Stimulated activated naive CD8-positive, alpha-beta T cell treated with anti-CD3 and anti-CD28 coated beads, Interleukin-15, Interleukin-2, amounts not matched to agents 100 ng/mL and 50 ng/mL, for 24 hours (primary cell): ENCODE measurements around the gene CPEB4.

Source experiments
- H3K27ac Mint-ChIP-seq: one replicate; pipeline ENCODE4 v1.8.0; 2021; ENCODE audit warnings: mild to moderate bottlenecking, mixed read lengths
- H3K27me3 Mint-ChIP-seq: one replicate; pipeline ENCODE4 v1.8.0; 2021; ENCODE audit warnings: mixed read lengths
- H3K36me3 Mint-ChIP-seq: one replicate; pipeline ENCODE4 v1.8.0; 2021; ENCODE audit warnings: low read depth, mixed read lengths
- H3K4me1 Mint-ChIP-seq: one replicate; pipeline ENCODE4 v1.8.0; 2021; ENCODE audit warnings: low read depth, mixed read lengths
- H3K4me3 Mint-ChIP-seq: one replicate; pipeline ENCODE4 v1.8.0; 2021; ENCODE audit warnings: mild to moderate bottlenecking, mixed read lengths
- H3K9me3 Mint-ChIP-seq: one replicate; pipeline ENCODE4 v1.8.0; 2021; ENCODE audit warnings: mixed read lengths

Gene CPEB4

GRCh38 chr5:173855162-173855994 is 32.8 kb upstream of the CPEB4 start:
- H3K4me3 Mint-ChIP-seq = no peak overlapping the region
- H3K9me3 Mint-ChIP-seq = no peaks in the 10 kb centered on the region
- no peaks in the 10 kb centered on the region for H3K36me3 Mint-ChIP-seq
- H3K4me1 Mint-ChIP-seq = peaks cover 17% of the 10 kb centered on the region
- no peak overlapping the region for H3K27ac Mint-ChIP-seq
- peaks cover 6% of the 10 kb centered on the region for H3K27me3 Mint-ChIP-seq

DNA sequence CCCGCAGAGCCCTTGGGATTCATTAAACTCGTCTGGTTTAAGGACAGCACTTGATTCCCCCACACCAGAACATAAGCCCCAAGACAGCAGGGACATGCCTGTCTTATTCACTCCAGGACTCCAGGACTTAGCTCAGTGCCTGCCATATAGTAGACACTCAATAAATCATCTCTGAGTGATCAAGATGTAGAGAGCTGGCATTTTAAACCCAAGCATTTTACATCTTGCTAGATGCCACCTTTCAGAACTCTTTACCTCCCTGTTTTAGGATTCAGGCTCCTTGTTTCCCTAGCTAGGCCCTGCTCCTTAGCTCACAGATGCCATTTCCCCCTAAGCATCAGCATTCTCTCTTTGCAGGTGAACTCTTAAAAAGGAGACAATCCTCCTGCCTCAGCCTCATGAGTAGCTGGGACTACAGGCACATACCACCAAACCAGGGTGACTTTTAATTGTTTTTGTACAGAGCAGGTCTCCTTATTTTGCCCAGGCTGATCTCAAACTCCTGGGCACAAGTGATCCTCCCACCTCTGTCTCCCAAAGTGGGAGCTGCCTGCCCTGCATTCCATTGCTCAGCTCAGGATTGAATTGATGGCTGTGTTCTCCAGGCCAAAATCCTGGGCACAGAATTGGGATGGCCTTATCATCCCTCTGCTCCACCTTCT is 32.0 kb upstream of the CPEB4 start:
- Mint-ChIP-seq H3K36me3 (no peaks in the 10 kb centered on the region), H3K9me3 (no peaks in the 10 kb centered on the region), H3K27ac (no peak overlapping the region), H3K4me1 (peaks cover 17% of the 10 kb centered on the region), H3K27me3 (peaks cover 6% of the 10 kb centered on the region), H3K4me3 (no peak overlapping the region)

DNA sequence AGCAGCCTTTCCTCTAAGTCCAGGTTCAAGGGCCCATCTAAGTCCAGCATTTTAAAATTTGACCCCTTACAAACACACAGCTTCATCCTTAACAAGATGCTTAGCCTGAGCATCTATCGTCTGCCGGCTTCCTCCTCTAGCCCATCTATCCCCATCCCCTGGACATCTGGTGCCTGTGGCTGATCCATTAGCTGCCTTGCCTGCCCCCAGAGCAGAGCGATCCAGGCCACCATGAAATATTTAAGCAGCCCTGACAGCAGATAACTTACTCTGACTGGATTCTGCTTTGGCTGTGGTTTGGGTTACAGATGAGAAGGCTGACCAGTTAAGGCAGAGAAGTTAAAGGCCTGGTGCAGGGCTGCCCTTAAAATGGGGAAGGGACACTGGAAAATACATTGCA is 30.9 kb upstream of the CPEB4 start:
- Mint-ChIP-seq H3K36me3 (no peaks in the 10 kb centered on the region), H3K4me3 (no peak overlapping the region), H3K27ac (no peak overlapping the region), H3K27me3 (peaks cover 6% of the 10 kb centered on the region), H3K4me1 (peaks cover 17% of the 10 kb centered on the region), H3K9me3 (no peaks in the 10 kb centered on the region)

DNA sequence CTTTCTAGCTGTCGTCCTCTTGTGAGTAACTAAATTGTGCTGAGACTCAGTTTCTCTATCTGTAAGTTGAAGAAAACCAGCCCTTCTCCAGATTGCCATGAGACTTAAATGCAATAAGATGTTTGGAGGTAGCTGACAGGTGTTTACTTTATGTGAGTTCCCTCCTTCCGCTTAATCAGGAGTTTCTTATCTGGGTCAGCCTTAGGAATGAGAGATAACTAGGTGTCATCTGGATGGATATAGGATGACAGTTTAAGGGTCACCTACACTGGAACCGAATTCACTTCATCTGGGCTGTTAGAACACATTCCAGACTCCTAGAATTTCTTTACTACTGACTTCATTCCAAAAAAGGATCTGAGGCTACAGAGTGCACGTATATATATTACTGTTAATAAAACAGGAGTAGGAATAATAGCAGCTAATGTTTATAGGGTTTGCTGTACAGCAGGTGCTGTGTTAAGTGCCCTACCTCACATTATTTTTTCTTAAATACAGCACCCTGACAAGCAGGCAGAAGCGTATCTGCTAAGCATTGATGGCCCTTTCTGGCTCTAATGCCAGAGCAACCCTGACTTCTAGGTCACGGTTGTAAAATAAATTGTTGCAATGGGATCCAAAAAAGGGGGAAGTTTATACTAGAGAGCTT is 30.0 kb upstream of the CPEB4 start:
- Mint-ChIP-seq H3K27ac (no peak overlapping the region), H3K4me1 (peaks cover 17% of the 10 kb centered on the region), H3K9me3 (no peaks in the 10 kb centered on the region), H3K27me3 (no peaks in the 10 kb centered on the region), H3K4me3 (no peak overlapping the region), H3K36me3 (no peaks in the 10 kb centered on the region)

- peaks cover 11% of the 10 kb centered on the region for H3K4me1 Mint-ChIP-seq
- H3K9me3 Mint-ChIP-seq = no peaks in the 10 kb centered on the region
- no peaks in the 10 kb centered on the region for H3K36me3 Mint-ChIP-seq
- no peak overlapping the region for H3K27ac Mint-ChIP-seq
- no peak overlapping the region for H3K4me3 Mint-ChIP-seq
- H3K27me3 Mint-ChIP-seq = no peaks in the 10 kb centered on the region
Measured at GRCh38 chr5:173858670-173859407, 29.3 kb upstream of the CPEB4 start.

- Mint-ChIP-seq H3K4me1 (peaks cover 4% of the 10 kb centered on the region), H3K4me3 (no peak overlapping the region), H3K27me3 (no peaks in the 10 kb centered on the region), H3K9me3 (no peaks in the 10 kb centered on the region), H3K36me3 (no peaks in the 10 kb centered on the region), H3K27ac (no peak overlapping the region)
Measured at GRCh38 chr5:173859408-173860159, 28.6 kb upstream of the CPEB4 start.

DNA sequence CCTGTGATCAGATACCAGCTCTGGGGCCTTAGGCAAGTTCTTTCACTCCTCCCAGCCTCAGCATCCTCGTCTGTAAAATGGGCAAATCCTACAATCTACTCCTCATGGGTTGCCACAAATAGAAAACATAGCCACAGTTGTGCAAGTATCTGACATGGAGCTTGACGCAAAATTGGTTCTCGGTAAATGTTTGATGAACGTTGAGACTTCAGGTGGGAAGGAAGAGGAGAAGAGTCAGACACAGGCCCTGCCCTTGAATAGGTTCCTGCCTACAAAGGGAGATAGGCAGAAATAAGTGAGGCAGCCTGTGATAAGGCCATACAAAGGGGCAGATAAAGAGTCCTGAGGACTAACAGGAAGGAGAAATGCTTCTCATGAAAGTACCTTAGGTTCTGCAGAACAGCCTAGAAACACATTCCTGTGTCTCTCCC is 26.1 kb upstream of the CPEB4 start:
- no peak overlapping the region for H3K27ac Mint-ChIP-seq
- H3K4me1 Mint-ChIP-seq = no peaks in the 10 kb centered on the region
- H3K4me3 Mint-ChIP-seq = no peak overlapping the region
- no peaks in the 10 kb centered on the region for H3K36me3 Mint-ChIP-seq
- no peaks in the 10 kb centered on the region for H3K9me3 Mint-ChIP-seq
- no peaks in the 10 kb centered on the region for H3K27me3 Mint-ChIP-seq

- H3K27me3 Mint-ChIP-seq = no peaks in the 10 kb centered on the region
- no peak overlapping the region for H3K4me3 Mint-ChIP-seq
- H3K9me3 Mint-ChIP-seq = no peaks in the 10 kb centered on the region
- H3K36me3 Mint-ChIP-seq = no peaks in the 10 kb centered on the region
- H3K27ac Mint-ChIP-seq = no peak overlapping the region
- H3K4me1 Mint-ChIP-seq = no peaks in the 10 kb centered on the region
Measured at GRCh38 chr5:173863359-173863758, 24.8 kb upstream of the CPEB4 start.

- no peaks in the 10 kb centered on the region for H3K36me3 Mint-ChIP-seq
- peaks cover 2% of the 10 kb centered on the region for H3K27me3 Mint-ChIP-seq
- H3K27ac Mint-ChIP-seq = no peak overlapping the region
- no peak overlapping the region for H3K4me3 Mint-ChIP-seq
- no peaks in the 10 kb centered on the region for H3K9me3 Mint-ChIP-seq
- no peaks in the 10 kb centered on the region for H3K4me1 Mint-ChIP-seq
Measured at GRCh38 chr5:173864126-173865050, 23.8 kb upstream of the CPEB4 start.

DNA sequence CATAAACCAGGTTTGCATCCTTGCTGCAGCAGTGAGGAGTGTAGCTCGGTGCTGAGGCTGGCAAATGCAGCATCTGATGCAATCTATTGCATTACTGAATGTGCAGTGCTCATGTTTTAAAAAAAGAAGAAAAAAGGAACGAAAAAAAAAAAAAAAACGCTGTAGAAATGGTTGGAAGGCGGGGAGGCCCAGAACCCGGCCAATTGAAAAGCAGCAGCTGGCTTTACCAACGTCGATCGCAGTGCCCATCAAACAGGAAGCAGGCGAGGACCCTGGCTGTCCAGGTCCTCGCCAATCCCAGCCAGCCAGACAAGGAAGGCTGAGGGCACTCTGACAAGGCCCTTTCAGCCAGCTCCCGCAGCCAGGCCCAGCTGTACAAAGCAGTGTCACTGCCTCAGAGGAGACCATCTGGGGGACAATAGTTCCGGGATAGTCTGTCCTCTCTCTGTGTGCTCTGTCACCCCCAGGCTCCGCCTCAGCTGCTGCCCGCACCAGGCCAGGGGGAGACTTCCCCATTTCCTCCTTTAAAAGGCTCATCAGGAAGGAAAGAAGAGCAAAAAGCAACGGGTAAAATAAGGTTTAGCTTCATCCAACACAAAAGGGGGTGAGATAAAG is 21.8 kb upstream of the CPEB4 start:
- H3K27me3 Mint-ChIP-seq = peaks cover 2% of the 10 kb centered on the region
- H3K9me3 Mint-ChIP-seq = no peaks in the 10 kb centered on the region
- no peaks in the 10 kb centered on the region for H3K36me3 Mint-ChIP-seq
- H3K4me1 Mint-ChIP-seq = no peaks in the 10 kb centered on the region
- H3K4me3 Mint-ChIP-seq = no peak overlapping the region
- H3K27ac Mint-ChIP-seq = no peak overlapping the region

- Mint-ChIP-seq H3K4me3 (no peak overlapping the region), H3K27me3 (peaks cover 2% of the 10 kb centered on the region), H3K4me1 (no peaks in the 10 kb centered on the region), H3K9me3 (no peaks in the 10 kb centered on the region), H3K36me3 (no peaks in the 10 kb centered on the region), H3K27ac (no peak overlapping the region)
Measured at GRCh38 chr5:173866858-173867679, 21.1 kb upstream of the CPEB4 start.

DNA sequence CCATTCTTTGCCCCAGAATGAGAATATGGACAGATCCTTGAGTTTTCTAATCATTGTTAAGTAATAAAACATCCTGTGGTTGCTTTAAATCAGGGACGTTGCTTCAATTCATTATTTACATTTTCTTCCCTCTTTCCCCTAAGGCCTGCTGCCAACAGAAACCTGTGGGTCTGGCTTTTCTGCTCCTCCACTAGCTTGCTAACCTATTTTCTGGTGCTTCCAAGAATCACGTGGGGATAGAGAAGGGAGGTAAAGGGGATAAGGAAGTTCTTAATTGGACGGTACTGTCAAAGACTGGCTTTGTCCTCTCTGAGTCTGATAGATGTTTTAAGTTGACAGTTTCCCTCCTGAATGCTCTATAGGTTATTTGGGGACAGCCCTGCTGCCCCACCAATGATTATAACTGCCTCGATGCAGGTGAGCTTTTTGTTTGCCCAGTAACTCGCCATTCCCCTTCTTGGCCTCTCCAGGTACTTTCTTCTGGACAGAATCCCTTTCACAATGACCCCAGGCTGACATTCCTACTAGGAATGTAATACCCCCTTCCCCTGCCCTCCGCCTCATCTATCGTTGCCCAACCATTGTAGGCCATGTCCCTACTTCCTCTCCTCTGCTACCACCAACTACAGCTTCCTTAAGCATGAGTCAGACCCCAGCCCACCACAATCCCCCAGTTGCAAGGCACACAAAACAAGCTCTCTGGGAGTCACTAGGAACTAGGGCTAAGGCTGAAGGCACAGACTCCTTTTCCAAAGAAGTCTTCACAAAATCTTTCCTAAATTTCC is 19.9 kb upstream of the CPEB4 start:
- Mint-ChIP-seq H3K27me3 (peaks cover 2% of the 10 kb centered on the region), H3K9me3 (no peaks in the 10 kb centered on the region), H3K4me3 (no peak overlapping the region), H3K4me1 (no peaks in the 10 kb centered on the region), H3K27ac (no peak overlapping the region), H3K36me3 (no peaks in the 10 kb centered on the region)
